Stimulated activated CD8-positive, alpha-beta memory T cell treated with anti-CD3 and anti-CD28 coated beads, Interleukin-4, amount 100 ng/mL, for 4 hours (primary cell): ENCODE data around the gene PDCL2.
"Not testable (repeated sequence)": the region's sequence is repeated elsewhere in the genome, so short reads cannot be mapped to it uniquely, and the experiment has no call there.

ENCODE experiments used
- DNase-seq, 2 donors: peaks; one replicate each; pipeline ENCODE4 v3.0.0-alpha.2; 2020; ENCODE audit warnings: low read depth in 2 of 2, low spot score in 1 of 2

PDCL2 gene

GRCh38 chr4:55588160-55588559, 3.9 kb downstream of the PDCL2 start:
- DNase-seq: no peak

- not testable (repeated sequence) for DNase-seq
Observed at GRCh38 chr4:55582773-55583172, 9.3 kb downstream of the PDCL2 start.

GRCh38 chr4:55578341-55579010, 13.6 kb downstream of the PDCL2 start:
- DNase-seq: no peak

GRCh38 chr4:55575513-55575912, 16.5 kb downstream of the PDCL2 start:
- DNase-seq: no peak

GRCh38 chr4:55574252-55574651, 17.8 kb downstream of the PDCL2 start:
- DNase-seq: no peak

GRCh38 chr4:55571806-55572205, 20.2 kb downstream of the PDCL2 start:
- DNase-seq: no peak

- DNase-seq: no peak
Observed at GRCh38 chr4:55568905-55569504, 23.0 kb downstream of the PDCL2 start.

- no peak for DNase-seq
Observed at GRCh38 chr4:55561889-55562288, 30.2 kb downstream of the PDCL2 start.

- DNase-seq: no peak
Observed at GRCh38 chr4:55560096-55560495, 31.9 kb downstream of the PDCL2 start.

- DNase-seq: no peak
Observed at GRCh38 chr4:55554453-55555030, 37.5 kb downstream of the PDCL2 start.

- DNase-seq: no peak
Observed at GRCh38 chr4:55553441-55554201, 38.4 kb downstream of the PDCL2 start.

- DNase-seq: not testable (repeated sequence)
Observed at GRCh38 chr4:55551964-55552363, 40.1 kb downstream of the PDCL2 start.

- DNase-seq: no peak
Observed at GRCh38 chr4:55549888-55550287, 42.2 kb downstream of the PDCL2 start.

- no peak for DNase-seq
Observed at GRCh38 chr4:55547918-55548317, 44.1 kb downstream of the PDCL2 start.

- no peak for DNase-seq
Observed at GRCh38 chr4:55547466-55547770, 44.6 kb downstream of the PDCL2 start.

- DNase-seq: peak; percentile 59 to 69
Observed at GRCh38 chr4:55546756-55547465, 45.1 kb downstream of the PDCL2 start, which contains the start of gene CLOCK. Gene CLOCK (minus strand): TSS chr4:55546909. CDS start chr4:55482785, 64,124 bp downstream.

GRCh38 chr4:55546506-55546755, 45.6 kb downstream of the PDCL2 start:
- DNase-seq: peak in 1 of 2 donors; percentile 28

GRCh38 chr4:55545641-55546505, 46.2 kb downstream of the PDCL2 start:
- peak; percentile 8 to 39 for DNase-seq

GRCh38 chr4:55545151-55545550, 46.9 kb downstream of the PDCL2 start:
- DNase-seq: no peak

- DNase-seq: no peak
Observed at GRCh38 chr4:55543858-55544257, 48.2 kb downstream of the PDCL2 start.

- DNase-seq: no peak
Observed at GRCh38 chr4:55540271-55540670, 51.8 kb downstream of the PDCL2 start.
